Ishikawa (cell line): ENCODE measurements around the gene MICAL3.

Experiments
- EGR1 ChIP-seq: IDR thresholded peaks from 2 replicates; pipeline ENCODE4 v1.6.1; 2012
- EP300 ChIP-seq: IDR thresholded peaks from 2 replicates; pipeline ENCODE4 v1.6.1; 2012; ENCODE audit warnings: borderline replicate concordance
- YY1 ChIP-seq: IDR thresholded peaks from 2 replicates; pipeline ENCODE4 v1.6.1; 2012; ENCODE audit warnings: low read depth
- TF ChIP-seq, protein P1 (sequence below): IDR thresholded peaks from 2 replicates; pipeline ENCODE4 v1.6.1; 2012; ENCODE audit warnings: low read depth, mild to moderate bottlenecking
- TF ChIP-seq, protein P2 (sequence below): IDR thresholded peaks from 2 replicates; pipeline ENCODE4 v1.6.1; 2012

DNA sequence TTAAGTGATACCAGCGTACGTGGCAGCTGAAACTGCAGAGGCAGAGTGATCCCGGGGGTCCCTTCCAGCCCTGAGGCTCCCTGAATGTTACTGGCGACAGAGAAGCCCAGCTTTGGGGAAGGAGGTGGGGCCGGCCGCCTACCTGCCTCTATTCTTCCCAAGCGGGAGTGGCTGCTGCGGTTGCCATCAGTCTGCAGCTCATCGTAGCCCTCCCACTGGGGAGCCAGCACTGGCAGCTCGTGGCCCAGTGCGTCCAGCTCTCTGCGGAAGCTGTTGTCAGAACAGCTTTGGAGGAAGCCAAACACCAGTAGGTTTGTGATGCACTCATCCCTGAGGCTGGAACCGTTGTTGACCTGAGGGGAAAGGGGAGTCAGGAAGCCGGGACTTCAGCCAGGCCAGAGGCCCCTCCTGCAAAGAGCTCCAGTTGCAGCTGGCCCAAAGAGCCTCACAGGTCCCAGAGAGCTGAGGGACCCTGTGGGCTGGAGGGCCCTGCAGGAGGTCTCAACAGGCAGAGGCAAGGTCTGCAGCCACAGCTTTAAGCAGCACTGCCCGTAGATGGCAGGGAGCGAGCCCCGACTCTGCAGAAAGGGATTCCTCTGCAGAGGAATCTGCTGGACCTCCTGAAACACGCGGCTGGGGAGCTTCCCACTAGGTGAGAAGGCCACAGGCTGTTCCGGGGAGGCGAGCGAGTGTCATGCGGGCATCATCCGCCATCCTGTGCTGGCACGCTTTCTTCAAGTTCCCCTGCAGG is 280.5 kb downstream of the MICAL3 start:
- TF ChIP-seq, protein P1, sequence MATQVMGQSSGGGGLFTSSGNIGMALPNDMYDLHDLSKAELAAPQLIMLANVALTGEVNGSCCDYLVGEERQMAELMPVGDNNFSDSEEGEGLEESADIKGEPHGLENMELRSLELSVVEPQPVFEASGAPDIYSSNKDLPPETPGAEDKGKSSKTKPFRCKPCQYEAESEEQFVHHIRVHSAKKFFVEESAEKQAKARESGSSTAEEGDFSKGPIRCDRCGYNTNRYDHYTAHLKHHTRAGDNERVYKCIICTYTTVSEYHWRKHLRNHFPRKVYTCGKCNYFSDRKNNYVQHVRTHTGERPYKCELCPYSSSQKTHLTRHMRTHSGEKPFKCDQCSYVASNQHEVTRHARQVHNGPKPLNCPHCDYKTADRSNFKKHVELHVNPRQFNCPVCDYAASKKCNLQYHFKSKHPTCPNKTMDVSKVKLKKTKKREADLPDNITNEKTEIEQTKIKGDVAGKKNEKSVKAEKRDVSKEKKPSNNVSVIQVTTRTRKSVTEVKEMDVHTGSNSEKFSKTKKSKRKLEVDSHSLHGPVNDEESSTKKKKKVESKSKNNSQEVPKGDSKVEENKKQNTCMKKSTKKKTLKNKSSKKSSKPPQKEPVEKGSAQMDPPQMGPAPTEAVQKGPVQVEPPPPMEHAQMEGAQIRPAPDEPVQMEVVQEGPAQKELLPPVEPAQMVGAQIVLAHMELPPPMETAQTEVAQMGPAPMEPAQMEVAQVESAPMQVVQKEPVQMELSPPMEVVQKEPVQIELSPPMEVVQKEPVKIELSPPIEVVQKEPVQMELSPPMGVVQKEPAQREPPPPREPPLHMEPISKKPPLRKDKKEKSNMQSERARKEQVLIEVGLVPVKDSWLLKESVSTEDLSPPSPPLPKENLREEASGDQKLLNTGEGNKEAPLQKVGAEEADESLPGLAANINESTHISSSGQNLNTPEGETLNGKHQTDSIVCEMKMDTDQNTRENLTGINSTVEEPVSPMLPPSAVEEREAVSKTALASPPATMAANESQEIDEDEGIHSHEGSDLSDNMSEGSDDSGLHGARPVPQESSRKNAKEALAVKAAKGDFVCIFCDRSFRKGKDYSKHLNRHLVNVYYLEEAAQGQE = no peak
- TF ChIP-seq YY1 (no peak), EGR1 (no peak), EP300 (no peak)
- TF ChIP-seq, protein P2, sequence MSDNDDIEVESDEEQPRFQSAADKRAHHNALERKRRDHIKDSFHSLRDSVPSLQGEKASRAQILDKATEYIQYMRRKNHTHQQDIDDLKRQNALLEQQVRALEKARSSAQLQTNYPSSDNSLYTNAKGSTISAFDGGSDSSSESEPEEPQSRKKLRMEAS = no peak
